HG03354 (cell line): ENCODE results near the gene SLC9A8.
"Not testable (repeated sequence)": the region's sequence is repeated elsewhere in the genome, so short reads cannot be mapped to it uniquely, and the experiment has no call there.

Source experiments
- ATAC-seq: cut with Tn5 transposase; IDR thresholded peaks from one replicate; pipeline ENCODE4 v1.9.1; 2021; ENCODE audit warnings: mild to moderate bottlenecking; ENCODE audit not compliant: unreplicated experiment, poor library complexity, severe bottlenecking

Gene SLC9A8

DNA sequence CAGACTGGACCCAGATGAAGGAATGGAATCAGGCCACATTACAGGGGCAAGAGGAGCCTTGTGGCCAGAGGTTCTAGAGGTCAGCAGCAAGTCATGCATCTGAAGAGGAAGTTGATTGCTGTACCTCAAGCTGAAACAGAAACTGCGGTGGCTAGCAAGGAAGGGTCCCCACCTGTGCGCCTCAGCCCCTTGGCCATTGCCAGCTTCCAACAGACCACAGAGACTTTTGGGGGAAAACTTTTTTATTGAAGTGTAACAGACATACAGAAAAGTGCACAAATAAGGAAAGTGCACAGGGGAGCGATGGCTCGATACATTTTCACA lies 26.8 kb upstream of the SLC9A8 start:
- peak; percentile 93 for ATAC-seq

GRCh38 chr20:49786196-49786595 lies 26.4 kb upstream of the SLC9A8 start:
- ATAC-seq, result peak; percentile 48

- no peak for ATAC-seq
Measured at GRCh38 chr20:49786668-49787370, 25.8 kb upstream of the SLC9A8 start.

DNA sequence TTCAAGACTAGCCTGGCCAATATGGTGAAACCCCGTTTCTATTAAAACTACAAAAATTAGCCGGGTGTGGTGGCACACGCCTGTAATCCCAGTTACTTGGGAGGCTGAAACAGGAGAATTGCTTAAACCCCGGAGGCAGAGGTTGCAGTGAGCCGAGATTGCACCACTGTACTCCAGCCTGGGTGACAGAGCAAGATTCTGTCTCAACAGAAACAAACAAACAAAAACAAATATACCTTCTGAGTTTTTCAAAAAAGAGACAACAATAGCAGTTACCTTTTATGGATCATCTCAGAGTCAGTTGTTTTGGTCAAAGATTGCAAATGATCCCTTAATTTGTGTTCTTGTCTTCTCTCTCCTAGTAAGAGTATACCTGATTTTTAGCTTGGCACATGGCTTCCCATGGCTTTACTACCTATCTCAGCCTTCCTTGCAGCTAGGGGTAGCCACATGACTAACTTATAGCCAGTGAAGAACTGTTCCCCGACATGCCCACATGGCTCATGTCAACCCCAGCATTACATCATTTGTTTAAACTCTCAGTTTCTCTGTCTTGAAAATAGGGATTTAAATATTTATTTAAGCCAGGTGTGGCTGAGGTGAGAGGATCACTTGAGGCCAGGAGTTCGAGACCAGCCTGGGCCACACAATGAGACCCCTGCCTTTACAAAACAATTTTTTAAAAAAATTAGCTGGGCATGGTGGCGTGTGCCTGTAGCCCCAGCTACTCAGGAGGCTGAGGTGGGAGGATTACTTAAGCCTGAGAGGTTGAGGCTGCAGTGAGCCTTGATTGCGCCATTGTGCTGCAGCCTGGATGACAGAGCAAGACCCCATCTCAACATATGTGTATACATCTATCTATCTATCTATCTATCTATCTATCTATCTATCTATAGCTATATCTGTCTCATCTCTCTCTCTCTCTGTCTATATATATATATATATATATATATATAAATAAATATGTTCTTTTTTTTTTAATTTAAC lies 25.0 kb upstream of the SLC9A8 start:
- no peak for ATAC-seq

- ATAC-seq, result no peak
Measured at GRCh38 chr20:49790077-49790798, 22.4 kb upstream of the SLC9A8 start.

DNA sequence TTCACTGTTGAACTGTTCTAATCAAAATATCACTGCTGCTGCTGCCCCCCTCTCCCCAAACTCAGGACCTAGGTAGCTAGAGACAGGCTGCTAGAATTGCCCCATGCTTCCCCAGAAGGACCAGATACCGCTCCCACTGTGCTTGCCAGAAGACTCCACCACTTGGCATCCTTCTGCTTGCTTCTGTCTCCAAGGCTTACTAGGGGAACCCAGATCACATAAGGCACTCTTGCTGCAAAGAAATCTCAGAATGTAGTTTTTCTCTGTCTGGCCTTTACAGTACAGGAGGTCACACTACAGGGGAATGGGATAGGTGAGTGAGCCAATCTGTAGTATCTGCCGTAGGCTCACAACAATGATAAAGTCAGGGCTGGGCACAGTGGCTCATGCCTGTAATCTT lies 21.5 kb upstream of the SLC9A8 start:
- ATAC-seq, result no peak

DNA sequence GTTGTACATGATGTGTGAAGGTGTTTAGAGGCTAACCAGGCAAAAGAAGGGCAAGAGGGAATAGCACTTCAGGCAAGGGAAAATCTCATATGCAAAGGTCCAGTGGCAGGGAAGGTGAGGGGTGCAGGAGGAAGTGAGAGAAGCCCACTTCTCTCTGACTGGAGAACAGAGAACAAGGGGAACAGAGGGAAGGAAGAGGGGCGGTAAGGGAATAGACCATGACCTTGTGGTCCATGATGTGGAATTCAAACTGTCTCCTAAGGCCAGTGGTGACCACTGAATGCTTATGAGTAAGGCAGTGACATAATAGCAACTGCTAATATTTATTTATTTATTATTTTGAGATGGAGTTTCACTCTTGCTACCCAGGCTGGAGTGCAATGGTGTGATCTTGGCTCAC lies 20.6 kb upstream of the SLC9A8 start:
- no peak for ATAC-seq

DNA sequence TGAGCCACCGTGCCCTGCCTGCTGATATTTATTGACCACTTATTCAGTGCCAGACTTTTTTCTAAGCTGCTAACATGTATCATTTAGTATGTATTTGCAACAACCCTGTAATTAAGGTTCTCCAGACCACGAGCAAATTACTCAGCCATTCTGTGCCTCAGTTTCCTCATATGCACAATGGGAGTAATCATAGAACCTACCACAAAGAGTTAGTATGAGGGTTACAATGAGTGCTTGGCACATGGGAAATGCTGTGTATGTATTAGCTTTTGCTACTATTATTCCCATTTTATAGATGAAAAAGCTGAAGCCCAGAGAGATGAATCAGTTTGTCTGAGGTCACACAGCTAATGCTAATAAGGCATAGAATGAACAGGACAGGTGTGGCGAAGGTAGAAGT lies 20.0 kb upstream of the SLC9A8 start:
- ATAC-seq, result no peak

DNA sequence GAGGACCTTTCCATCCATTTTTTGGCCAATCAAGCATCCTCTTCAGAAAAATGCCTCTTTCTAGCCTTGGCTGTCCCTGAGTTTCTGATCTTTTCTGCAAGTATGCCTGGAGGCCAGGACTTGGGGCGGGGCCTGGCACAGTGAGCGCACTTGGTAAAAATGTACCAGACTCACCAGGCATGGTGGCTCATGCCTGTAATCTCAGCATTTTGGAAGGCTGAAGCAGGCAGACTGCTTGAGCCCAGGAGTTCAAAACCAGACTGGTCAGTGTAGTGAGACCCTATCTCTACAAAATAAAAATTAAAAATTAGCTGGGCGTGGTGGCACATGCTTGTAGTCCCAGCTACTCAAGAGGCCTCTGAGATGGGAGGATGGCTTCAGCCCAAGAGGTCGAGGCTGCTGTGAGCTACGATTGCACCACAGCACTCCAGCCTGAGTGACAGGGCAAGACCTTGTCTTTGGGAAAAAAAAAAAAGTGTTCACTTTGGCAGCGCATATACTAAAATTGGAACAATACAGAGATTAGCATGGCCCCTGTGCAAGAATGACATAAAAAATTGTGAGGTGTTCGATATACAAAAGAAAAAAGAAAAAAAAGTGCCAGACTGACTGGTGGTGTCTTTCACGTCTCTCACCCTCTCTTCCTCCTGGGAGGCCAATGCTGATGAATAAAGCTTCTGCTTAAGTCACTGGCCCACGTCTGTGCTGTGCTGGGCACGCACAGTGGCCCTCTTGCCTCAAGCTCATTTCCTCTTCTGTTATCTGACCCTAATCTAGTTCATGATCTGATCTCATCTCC lies 18.1 kb upstream of the SLC9A8 start:
- no peak for ATAC-seq

DNA sequence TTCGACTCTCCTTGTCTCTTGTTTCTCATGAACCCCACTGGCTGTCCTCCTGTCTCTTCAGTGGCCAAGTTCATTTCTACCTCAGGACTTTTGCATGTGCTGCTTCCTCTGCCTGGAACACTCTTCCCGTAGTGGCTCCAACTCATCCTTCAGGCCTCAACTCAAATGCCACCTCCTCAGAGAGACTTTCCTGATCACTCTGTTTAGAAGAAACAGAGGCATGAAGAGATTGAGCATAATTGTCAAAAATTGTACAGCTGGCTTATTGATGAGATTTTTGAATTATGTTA lies 17.5 kb upstream of the SLC9A8 start:
- ATAC-seq, result no peak

- no peak for ATAC-seq
Measured at GRCh38 chr20:49796600-49797343, 15.9 kb upstream of the SLC9A8 start.

DNA sequence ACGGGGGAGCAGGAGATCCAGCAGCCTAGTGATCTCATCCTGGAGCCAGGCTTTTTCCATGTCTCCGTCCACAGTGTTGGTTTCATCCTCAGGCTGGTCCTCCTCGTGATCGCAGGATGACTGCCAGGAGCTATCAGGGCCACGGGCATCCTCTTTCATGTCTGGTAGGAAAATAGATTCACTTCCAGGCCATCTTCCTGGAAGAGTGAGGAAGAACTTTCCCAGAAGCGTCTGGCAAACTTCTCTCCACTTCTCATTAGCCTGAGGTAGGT lies 15.3 kb upstream of the SLC9A8 start:
- no peak for ATAC-seq

- no peak for ATAC-seq
Measured at GRCh38 chr20:49798718-49799117, 13.9 kb upstream of the SLC9A8 start.

- no peak for ATAC-seq
Measured at GRCh38 chr20:49799698-49800097, 12.9 kb upstream of the SLC9A8 start.

- ATAC-seq, result no peak
Measured at GRCh38 chr20:49803418-49803817, 9.2 kb upstream of the SLC9A8 start.

DNA sequence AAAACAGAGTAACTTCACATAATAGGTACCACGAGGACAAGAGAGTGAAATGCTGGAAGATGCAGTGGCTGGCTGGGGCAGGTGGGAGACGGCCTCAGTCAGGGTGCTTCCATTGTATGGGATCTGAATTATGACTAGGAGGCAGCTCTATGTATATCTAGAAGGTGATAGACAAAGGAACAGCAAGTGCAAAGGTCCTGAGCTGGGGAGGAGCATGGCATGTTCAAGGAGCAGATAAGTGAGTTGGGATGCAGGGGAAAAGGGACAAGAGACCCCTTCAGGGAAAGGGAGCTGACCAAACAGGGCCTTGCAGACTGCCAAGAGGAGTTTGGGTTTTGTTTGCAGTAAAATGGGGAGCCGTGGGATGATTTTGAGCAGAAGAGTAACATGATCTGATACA lies 8.3 kb upstream of the SLC9A8 start:
- no peak for ATAC-seq

GRCh38 chr20:49805224-49805876 lies 7.3 kb upstream of the SLC9A8 start:
- not testable (repeated sequence) for ATAC-seq

GRCh38 chr20:49808753-49809152 lies 3.9 kb upstream of the SLC9A8 start:
- ATAC-seq, result no peak

DNA sequence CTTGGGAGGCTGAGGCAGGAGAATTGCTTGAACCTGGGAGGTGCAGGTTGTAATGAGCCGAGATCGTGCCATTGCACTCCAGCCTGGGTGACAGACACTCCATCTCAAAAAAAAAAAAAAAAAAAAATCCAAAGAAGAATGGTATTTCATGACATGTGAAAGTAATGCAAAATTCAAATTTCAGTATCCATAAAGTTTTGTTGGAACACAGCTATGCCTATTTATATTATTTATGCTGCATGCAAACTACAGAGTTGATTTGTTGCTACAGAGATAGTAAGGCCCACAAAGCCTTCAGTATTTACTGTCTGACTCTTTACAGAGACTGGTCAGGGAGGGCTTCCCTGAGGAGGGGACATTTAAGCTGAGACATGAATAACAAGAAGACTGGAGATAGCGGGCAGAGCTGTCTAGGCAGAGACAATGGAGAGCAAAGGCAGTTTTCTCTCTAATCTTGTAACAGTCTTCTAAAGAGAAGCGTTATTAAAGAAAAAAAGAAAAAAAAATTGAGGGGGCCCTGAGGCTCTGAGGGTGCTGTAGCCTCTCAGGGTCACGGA lies 2.7 kb upstream of the SLC9A8 start:
- ATAC-seq, result no peak
